WTC11 (cell line): ENCODE data around the gene MAZ. TPM values are rescaled to one million over a fixed set of nuclear protein-coding genes. Genes with fewer than 3 reads are reported as not detected.

Experiments
- ATAC-seq: fragments of 200-7000 bp; cut with Tn5 transposase; 2 replicates; pipeline ENCODE4 v1.10.0; 2021; ENCODE audit warnings: mild to moderate bottlenecking, moderate library complexity
- CTCF ChIA-PET: fragments of 300-600 bp; sonication (Branson Sonifier 250); formaldehyde crosslinking; loops from one replicate; lab custom pipeline; 2021; ENCODE audit warnings: antibody characterized with exemption; lab: Charles Lee
- POLR2A ChIA-PET: fragments of 350-600 bp; sonication (Branson Sonifier 250); formaldehyde crosslinking; loops from one replicate; lab custom pipeline; 2021; ENCODE audit warnings: antibody characterized with exemption; lab: Charles Lee
- DNase-seq: peaks from one replicate; pipeline ENCODE4 v3.0.0; 2021; ENCODE audit warnings: low spot score
- H3K27ac Mint-ChIP-seq: 2 replicates; pipeline ENCODE4 v1.8.0; 2021; ENCODE audit warnings: mixed read lengths
- H3K27me3 Mint-ChIP-seq: 2 replicates; pipeline ENCODE4 v1.8.0; 2021; ENCODE audit warnings: low read depth, mild to moderate bottlenecking, moderate library complexity, mixed read lengths
- H3K36me3 Mint-ChIP-seq: 2 replicates; pipeline ENCODE4 v1.8.0; 2021; ENCODE audit warnings: mixed read lengths
- H3K4me1 Mint-ChIP-seq: 2 replicates; pipeline ENCODE4 v1.8.0; 2022; ENCODE audit warnings: mixed read lengths
- H3K4me3 Mint-ChIP-seq: 2 replicates; pipeline ENCODE4 v1.8.0; 2021; ENCODE audit warnings: mild to moderate bottlenecking, moderate library complexity, mixed read lengths
- H3K9me3 Mint-ChIP-seq: 2 replicates; pipeline ENCODE4 v1.8.0; 2021; ENCODE audit warnings: mixed read lengths
- ESRRA ChIP-seq: sonication (generic); formaldehyde crosslinking; IDR thresholded peaks from 2 replicates; pipeline ENCODE4 v1.8.1; 2022; ENCODE audit warnings: mild to moderate bottlenecking, missing genetic modification reagents, borderline replicate concordance
- FOXJ3 ChIP-seq: sonication (generic); formaldehyde crosslinking; IDR thresholded peaks from 2 replicates; pipeline ENCODE4 v1.9.0; 2021; ENCODE audit warnings: missing genetic modification reagents, mild to moderate bottlenecking, borderline replicate concordance
- GTF2I ChIP-seq: fragments of 250-450 bp; sonication (Bioruptor Pico); conservative IDR thresholded peaks from 2 replicates; pipeline ENCODE4 v1.4.0; 2021; ENCODE audit warnings: mild to moderate bottlenecking
- KAT7 ChIP-seq: sonication (generic); formaldehyde crosslinking; IDR thresholded peaks from 2 replicates; pipeline ENCODE4 v1.8.1; 2023; ENCODE audit warnings: missing genetic modification reagents, mild to moderate bottlenecking, borderline replicate concordance
- MXD4 ChIP-seq: fragments of 250-450 bp; sonication (Bioruptor Pico); IDR thresholded peaks from 2 replicates; pipeline ENCODE4 v1.8.0; 2021; ENCODE audit warnings: mild to moderate bottlenecking, moderate library complexity, borderline replicate concordance
- MYBL2 ChIP-seq: sonication (generic); formaldehyde crosslinking; IDR thresholded peaks from 2 replicates; pipeline ENCODE4 v1.8.1; 2023; ENCODE audit warnings: mild to moderate bottlenecking, moderate library complexity, missing genetic modification reagents
- ZNF121 ChIP-seq: sonication (generic); formaldehyde crosslinking; IDR thresholded peaks from 2 replicates; pipeline ENCODE4 v1.8.0; 2023; ENCODE audit warnings: missing genetic modification reagents
- ZNF219 ChIP-seq: sonication (generic); formaldehyde crosslinking; IDR thresholded peaks from 2 replicates; pipeline ENCODE4 v1.8.0; 2023; ENCODE audit warnings: missing genetic modification reagents, mild to moderate bottlenecking, borderline replicate concordance
- ZNF232 ChIP-seq: sonication (generic); formaldehyde crosslinking; IDR thresholded peaks from 2 replicates; pipeline ENCODE4 v1.8.0; 2022; ENCODE audit warnings: mild to moderate bottlenecking, missing genetic modification reagents
- total RNA-seq: library from RNA; stranded (reverse); gene quantifications from 3 replicates; pipeline ENCODE4 v1.2.3, GENCODE V29; 2021
- TF ChIP-seq, protein P1 (sequence below): sonication (generic); formaldehyde crosslinking; IDR thresholded peaks from 2 replicates; pipeline ENCODE4 v1.8.0; 2023; ENCODE audit warnings: mild to moderate bottlenecking, missing genetic modification reagents
- TF ChIP-seq, protein P2 (sequence below): sonication (generic); formaldehyde crosslinking; IDR thresholded peaks from 2 replicates; pipeline ENCODE4 v1.8.1; 2022; ENCODE audit warnings: mild to moderate bottlenecking, moderate library complexity, missing genetic modification reagents
- TF ChIP-seq, protein P3 (sequence below): sonication (generic); formaldehyde crosslinking; IDR thresholded peaks from 2 replicates; pipeline ENCODE4 v1.8.1; 2022; ENCODE audit warnings: mild to moderate bottlenecking, missing genetic modification reagents, moderate library complexity, borderline replicate concordance
- TF ChIP-seq, protein P4 (sequence below): sonication (generic); formaldehyde crosslinking; conservative IDR thresholded peaks from 2 replicates; pipeline ENCODE4 v1.8.1; 2023; ENCODE audit warnings: mild to moderate bottlenecking, low read depth, missing genetic modification reagents, moderate library complexity
- TF ChIP-seq, protein P5 (sequence below): sonication (generic); formaldehyde crosslinking; IDR thresholded peaks from 2 replicates; pipeline ENCODE4 v1.8.0; 2022; ENCODE audit warnings: mild to moderate bottlenecking, missing genetic modification reagents
- TF ChIP-seq, protein P6 (sequence below): sonication (generic); formaldehyde crosslinking; IDR thresholded peaks from 2 replicates; pipeline ENCODE4 v1.8.1; 2022; ENCODE audit warnings: low read depth, missing genetic modification reagents, borderline replicate concordance

Gene MAZ
- total RNA-seq, 1 experiment from 2014 or later: 405 TPM

DNA sequence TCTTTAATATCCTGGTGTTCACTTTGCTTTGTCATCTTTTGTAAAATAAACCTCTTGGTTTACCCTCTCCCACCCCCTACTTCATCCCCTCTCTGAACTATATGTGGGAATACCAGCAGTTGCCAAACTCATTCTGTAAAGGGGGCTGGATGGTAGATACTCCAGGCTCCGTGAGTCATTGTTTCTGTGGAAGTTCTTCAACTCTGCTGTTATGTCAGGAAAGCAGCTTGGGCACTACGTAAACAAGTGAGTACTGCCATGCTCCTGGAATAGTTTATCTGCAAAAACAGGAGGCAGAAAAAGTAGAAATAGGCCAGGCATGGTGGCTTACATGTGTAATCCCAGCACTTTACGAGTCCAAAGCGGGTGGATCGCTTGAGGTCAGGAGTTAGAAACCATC lies 31.5 kb downstream of the MAZ start:
- CTCF ChIA-PET: interaction anchor here (0.7 to 2.7 kb wide), 4 partner anchors 11 to 194 kb away, joined by 3 to 30 read pairs (median 5); no protein-coding TSS in a partner anchor
- Mint-ChIP-seq H3K4me1 (no peaks in the 10 kb centered on the region), H3K27me3 (no peaks in the 10 kb centered on the region; the same call in 1 of the 2 replicates), H3K36me3 (no peaks in the 10 kb centered on the region), H3K9me3 (no peaks in the 10 kb centered on the region), H3K27ac (no peak overlapping the region), H3K4me3 (no peak overlapping the region)
- TF ChIP-seq MXD4 (CRISPR knock-in tag) (no peak), GTF2I (CRISPR knock-in tag) (no peak), FOXJ3 (CRISPR knock-in tag) (no peak), MYBL2 (CRISPR knock-in tag) (no peak)
- TF ChIP-seq, protein P1, sequence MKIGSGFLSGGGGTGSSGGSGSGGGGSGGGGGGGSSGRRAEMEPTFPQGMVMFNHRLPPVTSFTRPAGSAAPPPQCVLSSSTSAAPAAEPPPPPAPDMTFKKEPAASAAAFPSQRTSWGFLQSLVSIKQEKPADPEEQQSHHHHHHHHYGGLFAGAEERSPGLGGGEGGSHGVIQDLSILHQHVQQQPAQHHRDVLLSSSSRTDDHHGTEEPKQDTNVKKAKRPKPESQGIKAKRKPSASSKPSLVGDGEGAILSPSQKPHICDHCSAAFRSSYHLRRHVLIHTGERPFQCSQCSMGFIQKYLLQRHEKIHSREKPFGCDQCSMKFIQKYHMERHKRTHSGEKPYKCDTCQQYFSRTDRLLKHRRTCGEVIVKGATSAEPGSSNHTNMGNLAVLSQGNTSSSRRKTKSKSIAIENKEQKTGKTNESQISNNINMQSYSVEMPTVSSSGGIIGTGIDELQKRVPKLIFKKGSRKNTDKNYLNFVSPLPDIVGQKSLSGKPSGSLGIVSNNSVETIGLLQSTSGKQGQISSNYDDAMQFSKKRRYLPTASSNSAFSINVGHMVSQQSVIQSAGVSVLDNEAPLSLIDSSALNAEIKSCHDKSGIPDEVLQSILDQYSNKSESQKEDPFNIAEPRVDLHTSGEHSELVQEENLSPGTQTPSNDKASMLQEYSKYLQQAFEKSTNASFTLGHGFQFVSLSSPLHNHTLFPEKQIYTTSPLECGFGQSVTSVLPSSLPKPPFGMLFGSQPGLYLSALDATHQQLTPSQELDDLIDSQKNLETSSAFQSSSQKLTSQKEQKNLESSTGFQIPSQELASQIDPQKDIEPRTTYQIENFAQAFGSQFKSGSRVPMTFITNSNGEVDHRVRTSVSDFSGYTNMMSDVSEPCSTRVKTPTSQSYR (CRISPR knock-in tag): no peak
- DNase-seq (no peak), ATAC-seq (no peak)
- POLR2A ChIA-PET: no interaction called here

DNA sequence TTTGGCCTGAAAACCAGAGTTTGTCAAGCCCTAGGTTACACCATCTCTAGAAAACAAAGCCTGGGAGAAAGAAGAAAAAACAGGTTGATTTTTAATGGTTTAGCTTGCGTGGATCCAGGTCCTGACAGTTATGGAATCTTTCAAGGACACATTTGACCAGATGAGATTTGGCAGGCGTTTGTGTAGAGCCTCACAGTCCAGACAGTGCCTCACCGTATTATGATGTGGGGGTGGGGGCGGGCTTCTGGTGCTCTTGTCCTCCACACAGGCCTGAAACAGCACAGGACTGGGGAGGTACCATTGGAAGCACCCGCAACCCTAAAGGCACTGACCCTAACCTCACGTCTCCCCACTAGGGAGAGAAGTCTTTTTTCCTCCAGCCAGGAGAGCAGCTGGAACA lies 33.5 kb downstream of the MAZ start:
- Mint-ChIP-seq H3K4me3 (no peak overlapping the region), H3K27me3 (no peaks in the 10 kb centered on the region; the same call in 1 of the 2 replicates), H3K9me3 (no peaks in the 10 kb centered on the region), H3K4me1 (no peaks in the 10 kb centered on the region), H3K36me3 (no peaks in the 10 kb centered on the region), H3K27ac (no peak overlapping the region)
- TF ChIP-seq ZNF121 (CRISPR knock-in tag) (no peak), ZNF232 (CRISPR knock-in tag) (no peak), ESRRA (CRISPR knock-in tag) (no peak), ZNF219 (CRISPR knock-in tag) (no peak), KAT7 (no peak), MXD4 (CRISPR knock-in tag) (no peak)
- TF ChIP-seq, protein P2, sequence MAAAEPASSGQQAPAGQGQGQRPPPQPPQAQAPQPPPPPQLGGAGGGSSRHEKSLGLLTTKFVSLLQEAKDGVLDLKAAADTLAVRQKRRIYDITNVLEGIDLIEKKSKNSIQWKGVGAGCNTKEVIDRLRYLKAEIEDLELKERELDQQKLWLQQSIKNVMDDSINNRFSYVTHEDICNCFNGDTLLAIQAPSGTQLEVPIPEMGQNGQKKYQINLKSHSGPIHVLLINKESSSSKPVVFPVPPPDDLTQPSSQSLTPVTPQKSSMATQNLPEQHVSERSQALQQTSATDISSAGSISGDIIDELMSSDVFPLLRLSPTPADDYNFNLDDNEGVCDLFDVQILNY (CRISPR knock-in tag): no peak
- TF ChIP-seq, protein P3, sequence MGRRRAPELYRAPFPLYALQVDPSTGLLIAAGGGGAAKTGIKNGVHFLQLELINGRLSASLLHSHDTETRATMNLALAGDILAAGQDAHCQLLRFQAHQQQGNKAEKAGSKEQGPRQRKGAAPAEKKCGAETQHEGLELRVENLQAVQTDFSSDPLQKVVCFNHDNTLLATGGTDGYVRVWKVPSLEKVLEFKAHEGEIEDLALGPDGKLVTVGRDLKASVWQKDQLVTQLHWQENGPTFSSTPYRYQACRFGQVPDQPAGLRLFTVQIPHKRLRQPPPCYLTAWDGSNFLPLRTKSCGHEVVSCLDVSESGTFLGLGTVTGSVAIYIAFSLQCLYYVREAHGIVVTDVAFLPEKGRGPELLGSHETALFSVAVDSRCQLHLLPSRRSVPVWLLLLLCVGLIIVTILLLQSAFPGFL (CRISPR knock-in tag): no peak
- TF ChIP-seq, protein P4, sequence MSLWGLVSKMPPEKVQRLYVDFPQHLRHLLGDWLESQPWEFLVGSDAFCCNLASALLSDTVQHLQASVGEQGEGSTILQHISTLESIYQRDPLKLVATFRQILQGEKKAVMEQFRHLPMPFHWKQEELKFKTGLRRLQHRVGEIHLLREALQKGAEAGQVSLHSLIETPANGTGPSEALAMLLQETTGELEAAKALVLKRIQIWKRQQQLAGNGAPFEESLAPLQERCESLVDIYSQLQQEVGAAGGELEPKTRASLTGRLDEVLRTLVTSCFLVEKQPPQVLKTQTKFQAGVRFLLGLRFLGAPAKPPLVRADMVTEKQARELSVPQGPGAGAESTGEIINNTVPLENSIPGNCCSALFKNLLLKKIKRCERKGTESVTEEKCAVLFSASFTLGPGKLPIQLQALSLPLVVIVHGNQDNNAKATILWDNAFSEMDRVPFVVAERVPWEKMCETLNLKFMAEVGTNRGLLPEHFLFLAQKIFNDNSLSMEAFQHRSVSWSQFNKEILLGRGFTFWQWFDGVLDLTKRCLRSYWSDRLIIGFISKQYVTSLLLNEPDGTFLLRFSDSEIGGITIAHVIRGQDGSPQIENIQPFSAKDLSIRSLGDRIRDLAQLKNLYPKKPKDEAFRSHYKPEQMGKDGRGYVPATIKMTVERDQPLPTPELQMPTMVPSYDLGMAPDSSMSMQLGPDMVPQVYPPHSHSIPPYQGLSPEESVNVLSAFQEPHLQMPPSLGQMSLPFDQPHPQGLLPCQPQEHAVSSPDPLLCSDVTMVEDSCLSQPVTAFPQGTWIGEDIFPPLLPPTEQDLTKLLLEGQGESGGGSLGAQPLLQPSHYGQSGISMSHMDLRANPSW: no peak
- TF ChIP-seq, protein P5, sequence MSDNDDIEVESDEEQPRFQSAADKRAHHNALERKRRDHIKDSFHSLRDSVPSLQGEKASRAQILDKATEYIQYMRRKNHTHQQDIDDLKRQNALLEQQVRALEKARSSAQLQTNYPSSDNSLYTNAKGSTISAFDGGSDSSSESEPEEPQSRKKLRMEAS (CRISPR knock-in tag): no peak
- TF ChIP-seq, protein P6, sequence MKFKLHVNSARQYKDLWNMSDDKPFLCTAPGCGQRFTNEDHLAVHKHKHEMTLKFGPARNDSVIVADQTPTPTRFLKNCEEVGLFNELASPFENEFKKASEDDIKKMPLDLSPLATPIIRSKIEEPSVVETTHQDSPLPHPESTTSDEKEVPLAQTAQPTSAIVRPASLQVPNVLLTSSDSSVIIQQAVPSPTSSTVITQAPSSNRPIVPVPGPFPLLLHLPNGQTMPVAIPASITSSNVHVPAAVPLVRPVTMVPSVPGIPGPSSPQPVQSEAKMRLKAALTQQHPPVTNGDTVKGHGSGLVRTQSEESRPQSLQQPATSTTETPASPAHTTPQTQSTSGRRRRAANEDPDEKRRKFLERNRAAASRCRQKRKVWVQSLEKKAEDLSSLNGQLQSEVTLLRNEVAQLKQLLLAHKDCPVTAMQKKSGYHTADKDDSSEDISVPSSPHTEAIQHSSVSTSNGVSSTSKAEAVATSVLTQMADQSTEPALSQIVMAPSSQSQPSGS (CRISPR knock-in tag): no peak
- ATAC-seq: no peak
- POLR2A ChIA-PET: interaction anchor here (0.6 to 0.7 kb wide), 2 partner anchors 103 to 192 kb away, joined by 3 to 4 read pairs; no protein-coding TSS in a partner anchor
- DNase-seq: no peak
- CTCF ChIA-PET: interaction anchor here (0.6 to 2.7 kb wide), 2 partner anchors 9 to 27 kb away, joined by 3 to 30 read pairs; no protein-coding TSS in a partner anchor
